ENCODE results near the gene PALLD.

The PALLD gene

GRCh38 chr4:168600796-168601583 is 104.1 kb downstream of the PALLD start:
- no peak for DNase-seq

- no peak for DNase-seq
Observed at GRCh38 chr4:168601899-168602298, 105.0 kb downstream of the PALLD start.

- no peak for DNase-seq
Observed at GRCh38 chr4:168604496-168605373, 107.9 kb downstream of the PALLD start.

- DNase-seq: no peak
Observed at GRCh38 chr4:168605411-168605810, 108.6 kb downstream of the PALLD start.

GRCh38 chr4:168607215-168607614 is 110.4 kb downstream of the PALLD start:
- DNase-seq: no peak

- DNase-seq: no peak
Observed at GRCh38 chr4:168608771-168609170, 111.9 kb downstream of the PALLD start.

GRCh38 chr4:168609369-168609768 is 112.5 kb downstream of the PALLD start:
- DNase-seq: no peak

- DNase-seq: no peak
Observed at GRCh38 chr4:168610911-168611530, 114.2 kb downstream of the PALLD start.

GRCh38 chr4:168612450-168613135 is 115.7 kb downstream of the PALLD start:
- no peak for DNase-seq

- no peak for DNase-seq
Observed at GRCh38 chr4:168613869-168614268, 117.0 kb downstream of the PALLD start.

- DNase-seq: no peak
Observed at GRCh38 chr4:168614281-168615057, 117.6 kb downstream of the PALLD start.

GRCh38 chr4:168615294-168616065 is 118.6 kb downstream of the PALLD start:
- no peak for DNase-seq

- no peak for DNase-seq
Observed at GRCh38 chr4:168618577-168619265, 121.9 kb downstream of the PALLD start.

- no peak for DNase-seq
Observed at GRCh38 chr4:168619266-168619631, 122.4 kb downstream of the PALLD start.

GRCh38 chr4:168621806-168622589 is 125.1 kb downstream of the PALLD start:
- DNase-seq: no peak

GRCh38 chr4:168622600-168622999 is 125.7 kb downstream of the PALLD start:
- no peak for DNase-seq

- no peak for DNase-seq
Observed at GRCh38 chr4:168623011-168623410, 126.2 kb downstream of the PALLD start.

GRCh38 chr4:168623484-168623883 is 126.6 kb downstream of the PALLD start:
- no peak for DNase-seq

- no peak for DNase-seq
Observed at GRCh38 chr4:168628251-168628650, 131.4 kb downstream of the PALLD start.

- no peak for DNase-seq
Observed at GRCh38 chr4:168629566-168629965, 132.7 kb downstream of the PALLD start.
